Measurements from ENCODE around the gene LMAN2. TPM values are rescaled to one million over a fixed set of nuclear protein-coding genes. Genes with fewer than 3 reads are reported as not detected.

Gene LMAN2
- polyA plus RNA-seq, 3 donors = 148 to 275 (median 259) TPM

DNA sequence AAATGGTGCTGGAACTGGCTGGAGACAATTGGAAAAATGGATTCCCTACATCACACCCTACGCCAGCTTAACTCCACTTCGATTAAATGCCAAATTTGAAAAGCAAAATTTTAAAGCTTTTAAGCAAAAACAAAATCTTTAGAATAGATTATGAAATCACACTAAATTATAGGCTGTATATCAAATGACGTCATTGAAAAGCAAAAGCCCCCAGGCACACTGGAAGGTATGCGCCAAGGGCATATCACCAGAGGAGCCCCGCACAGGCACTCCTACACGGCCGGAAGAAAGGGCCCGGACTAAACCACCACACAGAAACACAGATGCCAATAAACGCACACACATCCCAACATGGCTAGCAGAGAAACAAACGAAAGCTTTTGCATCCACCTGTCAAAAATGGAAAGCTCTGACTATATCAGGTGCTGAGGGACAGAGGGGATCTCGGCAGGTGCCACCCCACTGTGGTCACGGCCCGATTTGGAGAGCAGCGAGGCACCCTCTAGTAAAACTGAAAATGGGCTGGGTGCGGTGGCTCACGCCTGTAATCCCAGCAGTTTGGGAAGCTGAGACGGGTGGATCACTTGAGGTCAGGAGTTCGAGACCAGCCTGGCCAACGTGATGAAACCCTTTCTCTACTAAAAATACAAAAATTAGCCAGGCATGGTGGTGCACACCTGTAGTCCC lies 22.8 kb downstream of the LMAN2 start:
- H4K20me1 ChIP-seq (ENCODE audit: insufficient read depth, low read length) = peaks cover 39% of the 10 kb centered on the region
- Mint-ChIP-seq H3K4me3 (no peak overlapping the region), H3K9me3 (no peaks in the 10 kb centered on the region), H3K27ac (no peak overlapping the region), H3K4me1 (peaks cover 32% of the 10 kb centered on the region), H3K27me3 (ENCODE audit: low read depth in 3 of 3) (peaks cover 2 to 8% (median 3%) of the 10 kb centered on the region in 3 donors), H3K36me3 (peaks cover 58 to 85% of the 10 kb centered on the region in 2 donors)
- no peaks in the 10 kb centered on the region for H3K79me2 ChIP-seq (ENCODE audit: insufficient read depth, low read length)
- no peak overlapping the region for H2AFZ ChIP-seq (ENCODE audit: insufficient read depth, low read depth, low read length, poor library complexity, severe bottlenecking)
- H3K36me3 ChIP-seq (replicated peaks in 1 of 2; ENCODE audit: control insufficient read depth in 1 of 2, insufficient read depth in 2 of 2, low read length in 2 of 2) = peaks cover 40 to 69% of the 10 kb centered on the region in 2 donors
- no peak overlapping the region for H3K27ac ChIP-seq (ENCODE audit: low read depth in 1 of 2, low read length in 2 of 2)
- 87% methylated on average over 9 of the region's 19 CpGs for WGBS (ENCODE audit: insufficient coverage)
- H3K4me3 ChIP-seq (replicated peaks in 1 of 3; ENCODE audit: low read depth in 2 of 3, low read length in 3 of 3) = no peak overlapping the region
- H3K27me3 ChIP-seq (ENCODE audit: control insufficient read depth in 2 of 2, insufficient read depth in 2 of 2, low read length in 2 of 2) = no peaks in the 10 kb centered on the region
- TF ChIP-seq, protein P1, sequence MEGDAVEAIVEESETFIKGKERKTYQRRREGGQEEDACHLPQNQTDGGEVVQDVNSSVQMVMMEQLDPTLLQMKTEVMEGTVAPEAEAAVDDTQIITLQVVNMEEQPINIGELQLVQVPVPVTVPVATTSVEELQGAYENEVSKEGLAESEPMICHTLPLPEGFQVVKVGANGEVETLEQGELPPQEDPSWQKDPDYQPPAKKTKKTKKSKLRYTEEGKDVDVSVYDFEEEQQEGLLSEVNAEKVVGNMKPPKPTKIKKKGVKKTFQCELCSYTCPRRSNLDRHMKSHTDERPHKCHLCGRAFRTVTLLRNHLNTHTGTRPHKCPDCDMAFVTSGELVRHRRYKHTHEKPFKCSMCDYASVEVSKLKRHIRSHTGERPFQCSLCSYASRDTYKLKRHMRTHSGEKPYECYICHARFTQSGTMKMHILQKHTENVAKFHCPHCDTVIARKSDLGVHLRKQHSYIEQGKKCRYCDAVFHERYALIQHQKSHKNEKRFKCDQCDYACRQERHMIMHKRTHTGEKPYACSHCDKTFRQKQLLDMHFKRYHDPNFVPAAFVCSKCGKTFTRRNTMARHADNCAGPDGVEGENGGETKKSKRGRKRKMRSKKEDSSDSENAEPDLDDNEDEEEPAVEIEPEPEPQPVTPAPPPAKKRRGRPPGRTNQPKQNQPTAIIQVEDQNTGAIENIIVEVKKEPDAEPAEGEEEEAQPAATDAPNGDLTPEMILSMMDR (IDR thresholded peaks at IDR 0.05) = no peak
- no peaks in the 10 kb centered on the region for H3K9me3 ChIP-seq (replicated peaks in 1 of 2; ENCODE audit: control insufficient read depth in 1 of 2, insufficient read depth in 1 of 2, low read length in 2 of 2)
- intact Hi-C loops (cut with micrococcal nuclease) = no loop called here
- no peak for DNase-seq
- H3K9ac ChIP-seq (ENCODE audit: insufficient read depth, low read length, poor library complexity, severe bottlenecking) = no peak overlapping the region
- peaks cover 5 to 17% of the 10 kb centered on the region in 2 donors for H3K4me1 ChIP-seq (ENCODE audit: control insufficient read depth in 1 of 2, insufficient read depth in 2 of 2, low read length in 2 of 2)
- no peak overlapping the region for H3K4me2 ChIP-seq (replicated peaks; ENCODE audit: extremely low read depth, low read length, poor library complexity, severe bottlenecking)

DNA sequence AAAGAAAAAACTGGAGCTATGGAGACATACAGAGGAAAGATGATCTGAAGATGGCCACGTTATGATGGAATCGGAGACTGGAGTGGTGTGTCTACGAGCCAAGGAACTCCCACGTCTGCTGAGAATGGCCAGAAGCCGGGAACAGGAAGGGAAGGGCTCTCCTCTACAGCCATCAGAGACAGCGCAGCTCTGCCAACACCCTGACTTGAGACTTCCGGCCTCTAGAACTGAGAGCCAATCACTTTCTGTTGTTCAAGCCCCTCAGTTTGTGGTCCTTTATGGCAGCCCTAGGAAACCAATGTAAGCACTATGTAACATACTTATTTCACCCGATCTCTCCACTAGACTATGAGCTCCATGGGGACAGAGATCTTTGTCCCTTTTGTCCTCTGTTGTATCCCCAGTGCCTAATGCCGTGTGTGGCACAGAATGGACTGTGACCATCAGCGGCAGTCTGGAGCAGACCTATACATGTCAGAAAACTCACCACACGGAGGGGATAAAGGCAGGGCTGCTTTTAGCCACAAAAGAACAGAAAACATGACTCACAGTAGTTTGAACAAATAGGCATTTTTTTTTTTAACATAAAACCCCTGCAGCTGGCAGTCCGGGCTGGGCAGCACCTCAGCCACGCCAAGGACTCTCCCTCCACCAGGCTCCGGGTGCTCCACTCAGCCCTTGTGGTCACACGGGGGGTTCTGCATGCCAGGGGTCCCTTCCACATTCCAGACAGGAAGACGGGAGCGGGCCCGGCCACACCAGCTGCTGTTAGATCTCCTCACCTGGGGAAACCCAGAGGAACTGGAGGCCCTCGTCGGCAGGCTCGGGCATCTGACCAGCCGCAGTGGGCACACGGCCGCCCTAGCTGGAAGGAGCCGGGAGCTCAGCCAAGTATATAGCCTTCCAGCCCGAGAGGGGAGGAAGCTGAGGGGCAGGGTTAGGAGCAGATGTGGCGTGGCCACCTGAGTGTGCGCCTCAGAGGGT lies 23.6 kb downstream of the LMAN2 start:
- Mint-ChIP-seq H3K9me3 (no peaks in the 10 kb centered on the region), H3K36me3 (peaks cover 49 to 77% of the 10 kb centered on the region in 2 donors), H3K27me3 (ENCODE audit: low read depth in 3 of 3) (peaks cover 2 to 8% (median 2%) of the 10 kb centered on the region in 3 donors), H3K27ac (peak overlapping the region in 2 of 7 donors; percentile 9 to 60), H3K4me3 (peak overlapping the region in 1 of 2 donors; percentile 21), H3K4me1 (peaks cover 34% of the 10 kb centered on the region)
- Histone ChIP-seq H3K79me2 (ENCODE audit: insufficient read depth, low read length) (no peaks in the 10 kb centered on the region), H3K9ac (ENCODE audit: insufficient read depth, low read length, poor library complexity, severe bottlenecking) (no peak overlapping the region), H2AFZ (ENCODE audit: insufficient read depth, low read depth, low read length, poor library complexity, severe bottlenecking) (no peak overlapping the region), H3K27me3 (ENCODE audit: control insufficient read depth in 2 of 2, insufficient read depth in 2 of 2, low read length in 2 of 2) (no peaks in the 10 kb centered on the region), H3K4me1 (ENCODE audit: control insufficient read depth in 1 of 2, insufficient read depth in 2 of 2, low read length in 2 of 2) (peaks cover 5 to 21% of the 10 kb centered on the region in 2 donors), H4K20me1 (ENCODE audit: insufficient read depth, low read length) (peaks cover 30% of the 10 kb centered on the region), H3K4me2 (replicated peaks; ENCODE audit: extremely low read depth, low read length, poor library complexity, severe bottlenecking) (no peak overlapping the region), H3K27ac (ENCODE audit: low read depth in 1 of 2, low read length in 2 of 2) (no peak overlapping the region), H3K4me3 (replicated peaks in 1 of 3; ENCODE audit: low read depth in 2 of 3, low read length in 3 of 3) (no peak overlapping the region), H3K36me3 (replicated peaks in 1 of 2; ENCODE audit: control insufficient read depth in 1 of 2, insufficient read depth in 2 of 2, low read length in 2 of 2) (peaks cover 32 to 60% of the 10 kb centered on the region in 2 donors), H3K9me3 (replicated peaks in 1 of 2; ENCODE audit: control insufficient read depth in 1 of 2, insufficient read depth in 1 of 2, low read length in 2 of 2) (no peaks in the 10 kb centered on the region)
- TF ChIP-seq, protein P1 (IDR thresholded peaks at IDR 0.05) = no peak
- 59% methylated on average over 18 of the region's 28 CpGs for WGBS (ENCODE audit: insufficient coverage)
- intact Hi-C loops (cut with micrococcal nuclease) = no loop called here
- DNase-seq = no peak
